GM12878 (cell line): ENCODE measurements around the gene PPP1R3F. TPM values are rescaled to one million over a fixed set of nuclear protein-coding genes. Genes with fewer than 3 reads are reported as not detected.

Source experiments
- ATAC-seq: fragments of 200-7000 bp; cut with Tn5 transposase; 3 replicates; pipeline ENCODE4 v1.9.1; 2020; ENCODE audit warnings: mild to moderate bottlenecking, moderate library complexity
- BruUV-seq: library from RNA; stranded (reverse); fragments of 400-500 nt; replicated peaks from 2 replicates; lab custom pipeline; 2021; lab: Mats Ljungman, UMichigan
- CTCF ChIA-PET: fragments of 300-600 bp; sonication (Branson Sonifier 250); formaldehyde crosslinking; extraction: SDS; loops from one replicate; lab custom pipeline; 2021; ENCODE audit warnings: inconsistent platforms; lab: Yijun Ruan, JAX
- POLR2A ChIA-PET: fragments of 350-600 bp; formaldehyde crosslinking; extraction: SDS; loops from one replicate; lab custom pipeline; 2021; ENCODE audit warnings: inconsistent platforms; lab: Charles Lee
- RAD21 ChIA-PET: fragments of 300-600 bp; sonication (Branson Sonifier 250); formaldehyde crosslinking; loops from one replicate; lab custom pipeline; 2023; ENCODE audit warnings: antibody characterized with exemption; ENCODE audit not compliant: unreplicated experiment; lab: Charles Lee
- SMC1A ChIA-PET: fragments of 300-600 bp; sonication (Branson Sonifier 250); formaldehyde crosslinking; loops from one replicate; lab custom pipeline; 2023; ENCODE audit not compliant: unreplicated experiment, uncharacterized antibody; lab: Charles Lee
- DNase-seq: peaks from one replicate; pipeline ENCODE4 v3.0.0-alpha.2; 2011; ENCODE audit warnings: low read depth, low spot score
- FAIRE-seq: peaks from 3 replicates; lab custom pipeline; 2011; peaks lifted over from hg19 to GRCh38; lab: Jason Lieb, UNC
- H2AFZ ChIP-seq: 2 replicates; pipeline ENCODE4 v1.6.0; 2011; ENCODE audit warnings: low read depth, low read length, control low read depth; ENCODE audit not compliant: control insufficient read depth
- H3K27ac ChIP-seq: 2 replicates; pipeline ENCODE4 v1.5.1; 2011; ENCODE audit warnings: control low read depth; ENCODE audit not compliant: control insufficient read depth, insufficient read depth
- H3K27me3 ChIP-seq, 2 experiments: replicated peaks in 1 of 2; 2 replicates each; pipeline versions ENCODE4 v1.6.0 to v1.6.1; 2011; ENCODE audit warnings: low read length in 1 of 2; ENCODE audit not compliant: control insufficient read depth in 2 of 2, insufficient read depth in 2 of 2
- H3K36me3 ChIP-seq, 2 experiments: 2 replicates each; pipeline ENCODE4 v1.5.1; 2011; ENCODE audit warnings: low read length in 1 of 2; ENCODE audit not compliant: control insufficient read depth in 2 of 2, insufficient read depth in 2 of 2
- H3K4me1 ChIP-seq: 2 replicates; pipeline ENCODE4 v1.6.1; 2011; ENCODE audit warnings: mild to moderate bottlenecking, low read length, moderate library complexity, mixed read lengths; ENCODE audit not compliant: control insufficient read depth, insufficient read depth
- H3K4me2 ChIP-seq: 2 replicates; pipeline ENCODE4 v1.6.0; 2011; ENCODE audit warnings: control low read depth; ENCODE audit not compliant: control insufficient read depth, insufficient read depth
- H3K4me3 ChIP-seq: fragments of 200-600 bp; sonication (generic); 2 replicates; pipeline ENCODE4 v1.5.1; 2016
- H3K79me2 ChIP-seq: 2 replicates; pipeline ENCODE4 v1.6.0; 2011; ENCODE audit warnings: low read length; ENCODE audit not compliant: control insufficient read depth, insufficient read depth
- H3K9ac ChIP-seq: 2 replicates; pipeline ENCODE4 v1.8.0; 2011; ENCODE audit warnings: low read length, control low read depth, mixed read lengths; ENCODE audit not compliant: control insufficient read depth, insufficient read depth
- H3K9me3 ChIP-seq: replicated peaks from 3 replicates; pipeline ENCODE4 v1.5.1; 2011; ENCODE audit warnings: mild to moderate bottlenecking, low read length; ENCODE audit not compliant: control insufficient read depth, insufficient read depth
- H4K20me1 ChIP-seq: 2 replicates; pipeline ENCODE4 v1.6.0; 2011; ENCODE audit not compliant: control insufficient read depth, insufficient read depth
- ASH2L ChIP-seq: fragments of 300-600, 200-600 bp; sonication (generic); IDR thresholded peaks from 2 replicates; pipeline ENCODE4 v1.6.1; 2017; ENCODE audit warnings: low read depth, mild to moderate bottlenecking, borderline replicate concordance
- HDAC6 ChIP-seq: fragments of 200-600 bp; sonication (generic); IDR thresholded peaks from one replicate; pipeline ENCODE4 v1.8.0; 2017; ENCODE audit warnings: antibody characterized with exemption; ENCODE audit not compliant: unreplicated experiment
- LARP7 ChIP-seq: fragments of 450-650 bp; IDR thresholded peaks from 2 replicates; pipeline ENCODE4 v1.6.1; 2017; ENCODE audit warnings: mild to moderate bottlenecking
- MTA2 ChIP-seq: fragments of 450-650 bp; IDR thresholded peaks from 2 replicates; pipeline ENCODE4 v1.6.1; 2016; ENCODE audit warnings: low read depth, mild to moderate bottlenecking, moderate library complexity
- NFYA ChIP-seq: IDR thresholded peaks from 2 replicates; pipeline ENCODE4 v1.6.1; 2011; ENCODE audit warnings: low read depth, mild to moderate bottlenecking, low read length, improper control_type of control experiment, borderline replicate concordance
- RELB ChIP-seq: fragments of 450-650 bp; IDR thresholded peaks from 2 replicates; pipeline ENCODE4 v1.6.1; 2017; ENCODE audit warnings: low read depth, mild to moderate bottlenecking, moderate library complexity
- TCF7 ChIP-seq: IDR thresholded peaks from 2 replicates; pipeline ENCODE4 v1.6.1; 2014; ENCODE audit warnings: antibody characterized with exemption, borderline replicate concordance
- ZNF384 ChIP-seq: IDR thresholded peaks from 2 replicates; pipeline ENCODE4 v1.6.1; 2012; ENCODE audit warnings: low read depth, mild to moderate bottlenecking, low read length, improper control_type of control experiment, borderline replicate concordance
- WGBS: methylation state at CpG from one replicate; pipeline ENCODE4 v1.1.6; 2016; ENCODE audit warnings: low lambda C conversion rate; ENCODE audit not compliant: insufficient replicate concordance, insufficient coverage; ENCODE audit errors: missing lambda C conversion rate; 5-methylcytosine and 5-hydroxymethylcytosine counted together
- in situ Hi-C: fragments of 300-500 bp; cut with MboI; formaldehyde crosslinking; loops from 9 replicates; pipeline ENCODE4 v1.14.3; 2018; ENCODE audit warnings: mixed read lengths
- intact Hi-C: fragments of 100-400 bp; cut with micrococcal nuclease; formaldehyde crosslinking; loops from one replicate; pipeline ENCODE4 v1.14.2; 2022; ENCODE audit not compliant: unreplicated experiment
- polyA plus RNA-seq, 11 experiments: library from polyadenylated mRNA; depleted of rRNA in 4 of 11; unstranded in 6 of 11; stranded (reverse) in 5 of 11; fragments of >200 nt; fragmentation: Nextera tagmentation in 4 of 11; fragmentation: Illumina TruSeq in 1 of 11; extraction: Ambion mirVana in 4 of 11; extraction: Trizol in 1 of 11; gene quantifications; 1 replicate in 1 of 11; 2 replicates in 10 of 11; pipeline versions ENCODE4 v1.2.1 to v1.2.3, GENCODE V29; 2011 to 2016; ENCODE audit warnings: inconsistent platforms in 2 of 11, missing spikeins in 2 of 11, low read depth in 1 of 11
- total RNA-seq, 4 experiments: library from RNA; depleted of rRNA in 3 of 4; stranded (reverse); fragments of >200 nt in 3 of 4; fragmentation: Illumina TruSeq in 1 of 4; extraction: Trizol in 1 of 4; gene quantifications; 2 replicates each; pipeline versions ENCODE4 v1.2.1 to v1.2.3, GENCODE V29; 2013 to 2021
- TF ChIP-seq, protein P1 (sequence below): fragments of 450-650 bp; IDR thresholded peaks from 2 replicates; pipeline ENCODE4 v1.6.1; 2017; ENCODE audit warnings: mild to moderate bottlenecking
- TF ChIP-seq, protein P2 (sequence below): fragments of 450-650 bp; formaldehyde crosslinking; IDR thresholded peaks from 2 replicates; pipeline ENCODE4 v1.4.0; 2022; ENCODE audit warnings: mild to moderate bottlenecking, moderate library complexity

The PPP1R3F gene
- total and polyA plus RNA-seq, 10 of the 15 experiments (the other 5 are each of a cell fraction or from before 2014, with no cell fraction given) = 0.18 to 4.4 (median 1.00) TPM

GRCh38 chrX:49242545-49243066 lies 27.0 kb upstream of the PPP1R3F start:
- ChIA-PET POLR2A (no interaction called here), SMC1A (no interaction called here), CTCF (no interaction called here), RAD21 (no interaction called here)
- WGBS = 72% methylated on average over 12 of the region's 12 CpGs
- in situ Hi-C loops (no loop called here), intact Hi-C loops (no loop called here)
- no peak for DNase-seq
- no peaks in the 10 kb centered on the region for H3K9me3 ChIP-seq
- no peaks in the 10 kb centered on the region; a peak in 1 of 4 replicates for H3K36me3 ChIP-seq
- H3K27me3 ChIP-seq = no peaks in the 10 kb centered on the region
- FAIRE-seq = no peak
- TF ChIP-seq LARP7 (no peak), ASH2L (no peak)
- TF ChIP-seq, protein P1, sequence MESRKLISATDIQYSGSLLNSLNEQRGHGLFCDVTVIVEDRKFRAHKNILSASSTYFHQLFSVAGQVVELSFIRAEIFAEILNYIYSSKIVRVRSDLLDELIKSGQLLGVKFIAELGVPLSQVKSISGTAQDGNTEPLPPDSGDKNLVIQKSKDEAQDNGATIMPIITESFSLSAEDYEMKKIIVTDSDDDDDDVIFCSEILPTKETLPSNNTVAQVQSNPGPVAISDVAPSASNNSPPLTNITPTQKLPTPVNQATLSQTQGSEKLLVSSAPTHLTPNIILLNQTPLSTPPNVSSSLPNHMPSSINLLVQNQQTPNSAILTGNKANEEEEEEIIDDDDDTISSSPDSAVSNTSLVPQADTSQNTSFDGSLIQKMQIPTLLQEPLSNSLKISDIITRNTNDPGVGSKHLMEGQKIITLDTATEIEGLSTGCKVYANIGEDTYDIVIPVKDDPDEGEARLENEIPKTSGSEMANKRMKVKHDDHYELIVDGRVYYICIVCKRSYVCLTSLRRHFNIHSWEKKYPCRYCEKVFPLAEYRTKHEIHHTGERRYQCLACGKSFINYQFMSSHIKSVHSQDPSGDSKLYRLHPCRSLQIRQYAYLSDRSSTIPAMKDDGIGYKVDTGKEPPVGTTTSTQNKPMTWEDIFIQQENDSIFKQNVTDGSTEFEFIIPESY = no peak
- no peak overlapping the region for H3K9ac ChIP-seq
- H4K20me1 ChIP-seq = no peaks in the 10 kb centered on the region
- H3K4me3 ChIP-seq = no peak overlapping the region
- no TSS peak for BruUV-seq
- no peak for ATAC-seq
- no peaks in the 10 kb centered on the region for H3K4me1 ChIP-seq
- H3K27ac ChIP-seq = no peak overlapping the region
- H3K4me2 ChIP-seq = no peak overlapping the region
- no peaks in the 10 kb centered on the region for H3K79me2 ChIP-seq
- H2AFZ ChIP-seq = no peak overlapping the region

DNA sequence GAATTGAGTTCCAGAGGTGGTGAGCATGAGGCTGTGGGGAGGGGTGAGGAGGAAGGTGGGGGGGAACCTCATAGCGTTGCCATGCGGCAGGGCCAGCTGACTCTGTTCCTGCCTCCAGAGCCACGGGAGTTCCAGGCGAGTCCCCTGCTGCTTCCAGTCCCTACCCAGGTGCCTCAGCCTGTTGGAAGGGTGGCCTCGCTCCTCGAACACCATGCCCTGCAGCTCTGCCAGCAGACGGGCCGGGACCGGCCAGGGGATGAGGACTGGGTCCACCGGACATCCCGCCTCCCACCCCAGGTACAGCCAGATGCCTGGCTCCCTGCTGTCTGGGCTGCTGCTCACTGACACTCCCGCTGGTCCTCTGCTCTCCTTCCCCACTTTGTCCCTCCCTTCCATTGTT lies 26.4 kb upstream of the PPP1R3F start:
- Histone ChIP-seq H3K4me3 (no peak overlapping the region), H3K27ac (no peak overlapping the region), H3K4me1 (no peaks in the 10 kb centered on the region), H3K4me2 (no peak overlapping the region), H3K79me2 (no peaks in the 10 kb centered on the region), H3K9ac (no peak overlapping the region), H3K27me3 (no peaks in the 10 kb centered on the region), H3K9me3 (no peaks in the 10 kb centered on the region), H2AFZ (no peak overlapping the region), H4K20me1 (no peaks in the 10 kb centered on the region), H3K36me3 (no peaks in the 10 kb centered on the region; a peak in 1 of 4 replicates)
- WGBS = 42% methylated on average over 8 of the region's 12 CpGs
- DNase-seq (no peak), FAIRE-seq (no peak), ATAC-seq (no peak)
- no TSS peak for BruUV-seq
- intact Hi-C loops (no loop called here), in situ Hi-C loops (no loop called here)
- RAD21 ChIA-PET = no interaction called here
- CTCF ChIA-PET = no interaction called here
- POLR2A ChIA-PET = no interaction called here
- SMC1A ChIA-PET = no interaction called here
- TF ChIP-seq ZNF384 = no peak
- no peak for TF ChIP-seq MTA2
- TF ChIP-seq TCF7 = no peak
- TF ChIP-seq, protein P2, sequence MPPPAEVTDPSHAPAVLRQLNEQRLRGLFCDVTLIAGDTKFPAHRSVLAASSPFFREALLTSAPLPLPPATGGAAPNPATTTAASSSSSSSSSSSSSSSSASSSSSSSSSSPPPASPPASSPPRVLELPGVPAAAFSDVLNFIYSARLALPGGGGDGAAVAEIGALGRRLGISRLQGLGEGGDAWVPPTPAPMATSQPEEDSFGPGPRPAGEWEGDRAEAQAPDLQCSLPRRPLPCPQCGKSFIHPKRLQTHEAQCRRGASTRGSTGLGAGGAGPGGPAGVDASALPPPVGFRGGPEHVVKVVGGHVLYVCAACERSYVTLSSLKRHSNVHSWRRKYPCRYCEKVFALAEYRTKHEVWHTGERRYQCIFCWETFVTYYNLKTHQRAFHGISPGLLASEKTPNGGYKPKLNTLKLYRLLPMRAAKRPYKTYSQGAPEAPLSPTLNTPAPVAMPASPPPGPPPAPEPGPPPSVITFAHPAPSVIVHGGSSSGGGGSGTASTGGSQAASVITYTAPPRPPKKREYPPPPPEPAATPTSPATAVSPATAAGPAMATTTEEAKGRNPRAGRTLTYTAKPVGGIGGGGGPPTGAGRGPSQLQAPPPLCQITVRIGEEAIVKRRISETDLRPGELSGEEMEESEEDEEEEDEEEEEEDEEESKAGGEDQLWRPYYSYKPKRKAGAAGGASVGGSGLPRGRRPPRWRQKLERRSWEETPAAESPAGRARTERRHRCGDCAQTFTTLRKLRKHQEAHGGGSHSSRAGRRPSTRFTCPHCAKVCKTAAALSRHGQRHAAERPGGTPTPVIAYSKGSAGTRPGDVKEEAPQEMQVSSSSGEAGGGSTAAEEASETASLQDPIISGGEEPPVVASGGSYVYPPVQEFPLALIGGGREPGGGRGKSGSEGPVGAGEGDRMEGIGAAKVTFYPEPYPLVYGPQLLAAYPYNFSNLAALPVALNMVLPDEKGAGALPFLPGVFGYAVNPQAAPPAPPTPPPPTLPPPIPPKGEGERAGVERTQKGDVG (CRISPR knock-in tag) = no peak
- TF ChIP-seq RELB = no peak
- no peak for TF ChIP-seq NFYA
- no peak for TF ChIP-seq HDAC6
